SK-N-SH (cell line): Measurements from ENCODE around the gene ELMO3. TPM values are rescaled to one million over a fixed set of nuclear protein-coding genes. Genes with fewer than 3 reads are reported as not detected.

Experiments used
- CTCF ChIA-PET: fragments of 300-600, 350-600 bp; formaldehyde crosslinking; extraction: SDS; loops from one replicate; lab custom pipeline; 2021; lab: Yijun Ruan, JAX
- POLR2A ChIA-PET: fragments of 350-600 bp; sonication (Branson Sonifier 250); formaldehyde crosslinking; extraction: SDS; loops from one replicate; lab custom pipeline; 2020; ENCODE audit warnings: antibody characterized with exemption, inconsistent platforms; lab: Yijun Ruan, JAX
- DNase-seq: peaks from one replicate; pipeline ENCODE4 v3.0.0; 2012
- H2AFZ ChIP-seq: fragments of 200-600 bp; sonication (generic); 2 replicates; pipeline ENCODE4 v1.8.1; 2016; ENCODE audit warnings: antibody characterized with exemption, mild to moderate bottlenecking, low read depth
- H3F3A ChIP-seq: fragments of 200-600 bp; sonication (generic); replicated peaks from 2 replicates; pipeline ENCODE3; 2016; ENCODE audit warnings: antibody characterized with exemption, mild to moderate bottlenecking; ENCODE audit not compliant: insufficient read depth
- H3K27ac ChIP-seq, 2 experiments: fragments of 200-500 bp in 1 of 2; fragments of 200-600 bp in 1 of 2; sonication (Bioruptor generic) in 1 of 2; sonication (generic), shearing (Covaris generic) in 1 of 2; 2 replicates each; pipeline versions ENCODE4 v1.5.1 to v1.6.1; 2014 to 2016; ENCODE audit warnings: low read depth in 2 of 2, inconsistent platforms in 1 of 2, low read length in 1 of 2, mild to moderate bottlenecking in 1 of 2, mixed read lengths in 1 of 2
- H3K27me3 ChIP-seq: fragments of 200-600 bp; sonication (generic), shearing (Covaris generic); 2 replicates; pipeline ENCODE4 v1.6.1; 2016; ENCODE audit warnings: mixed run types; ENCODE audit not compliant: insufficient read depth
- H3K36me3 ChIP-seq, 2 experiments: fragments of 200-500 bp in 1 of 2; fragments of 200-600 bp in 1 of 2; sonication (Bioruptor generic) in 1 of 2; sonication (generic) in 1 of 2; replicated peaks in 1 of 2; 2 replicates each; pipeline versions ENCODE3 to v1.5.1; 2014 to 2016; ENCODE audit warnings: low read length in 1 of 2, mild to moderate bottlenecking in 1 of 2; ENCODE audit not compliant: insufficient read depth in 2 of 2, control insufficient read depth in 1 of 2
- H3K4me1 ChIP-seq, 2 experiments: fragments of 200-500 bp in 1 of 2; fragments of 200-600 bp in 1 of 2; sonication (Bioruptor generic) in 1 of 2; sonication (generic), shearing (Covaris generic) in 1 of 2; 2 replicates each; pipeline versions ENCODE4 v1.5.1 to v1.6.1; 2014 to 2016; ENCODE audit warnings: low read depth in 1 of 2, low read length in 1 of 2, mixed run types in 1 of 2; ENCODE audit not compliant: insufficient read depth in 2 of 2, control insufficient read depth in 1 of 2
- H3K4me2 ChIP-seq: fragments of 200-600 bp; sonication (generic), shearing (Covaris generic); 2 replicates; pipeline ENCODE4 v1.6.1; 2017; ENCODE audit warnings: mixed run types
- H3K4me3 ChIP-seq, 2 experiments: fragments of 200-500 bp in 1 of 2; fragments of 200-600 bp in 1 of 2; sonication (Bioruptor generic) in 1 of 2; sonication (generic), shearing (Covaris generic) in 1 of 2; 2 replicates each; pipeline versions ENCODE4 v1.5.1 to v1.8.1; 2014 to 2016; ENCODE audit warnings: low read depth in 2 of 2, inconsistent platforms in 1 of 2, low read length in 1 of 2, mild to moderate bottlenecking in 1 of 2, mixed read lengths in 1 of 2, moderate library complexity in 1 of 2
- H3K79me2 ChIP-seq: fragments of 200-600 bp; sonication (generic); 2 replicates; pipeline ENCODE4 v1.8.1; 2017; ENCODE audit warnings: mild to moderate bottlenecking; ENCODE audit not compliant: insufficient read depth
- H3K9ac ChIP-seq: fragments of 200-600 bp; sonication (generic); 2 replicates; pipeline ENCODE4 v1.6.1; 2017; ENCODE audit warnings: mixed run types
- H3K9me2 ChIP-seq: fragments of 200-600 bp; sonication (generic); 2 replicates; pipeline ENCODE4 v1.6.1; 2017; ENCODE audit warnings: mixed run types
- H3K9me3 ChIP-seq: fragments of 200-600 bp; sonication (generic); 2 replicates; pipeline ENCODE4 v1.6.1; 2017; ENCODE audit warnings: mixed run types, mild to moderate bottlenecking, moderate library complexity
- H4K20me1 ChIP-seq: fragments of 200-600 bp; sonication (generic); 2 replicates; pipeline ENCODE4 v1.6.1; 2017; ENCODE audit warnings: mild to moderate bottlenecking, mixed run types; ENCODE audit not compliant: insufficient read depth
- CHD2 ChIP-seq: fragments of 150-350 bp; IDR thresholded peaks from 2 replicates; pipeline ENCODE4 v1.6.1; 2018; ENCODE audit warnings: low read length; ENCODE audit not compliant: partially characterized antibody
- CTCF ChIP-seq: fragments of 200-600 bp; sonication (generic); IDR thresholded peaks from 2 replicates; pipeline ENCODE4 v1.6.1; 2017; ENCODE audit warnings: antibody characterized with exemption, mild to moderate bottlenecking, moderate library complexity
- ELF1 ChIP-seq: IDR thresholded peaks from 2 replicates; pipeline ENCODE4 v1.4.0; 2012
- FOXJ3 ChIP-seq: sonication (generic); formaldehyde crosslinking; IDR thresholded peaks from 2 replicates; pipeline ENCODE4 v1.5.1; 2020; ENCODE audit warnings: mild to moderate bottlenecking, missing genetic modification reagents
- FOXM1 ChIP-seq: IDR thresholded peaks from 2 replicates; pipeline ENCODE4 v1.4.0; 2012; ENCODE audit warnings: low read depth, mild to moderate bottlenecking
- GABPA ChIP-seq: IDR thresholded peaks from 2 replicates; pipeline ENCODE4 v1.4.0; 2012; ENCODE audit warnings: low read depth, mild to moderate bottlenecking
- GATA2 ChIP-seq: sonication (generic); formaldehyde crosslinking; IDR thresholded peaks from 2 replicates; pipeline ENCODE4 v1.5.0; 2020; ENCODE audit warnings: mild to moderate bottlenecking, missing genetic modification reagents
- MXI1 ChIP-seq: IDR thresholded peaks from 2 replicates; pipeline ENCODE4 v1.6.1; 2012; ENCODE audit warnings: mild to moderate bottlenecking, low read depth, low read length, improper control_type of control experiment
- NFIC ChIP-seq: IDR thresholded peaks from 2 replicates; pipeline ENCODE4 v1.4.0; 2012; ENCODE audit warnings: borderline replicate concordance
- NRF1 ChIP-seq: IDR thresholded peaks from 2 replicates; pipeline ENCODE4 v1.6.1; 2012; ENCODE audit warnings: low read depth, mild to moderate bottlenecking, low read length
- POLR2AphosphoS5 ChIP-seq: IDR thresholded peaks from 2 replicates; pipeline ENCODE4 v1.6.1; 2012; ENCODE audit warnings: low read depth, low read length
- RAD21 ChIP-seq: IDR thresholded peaks from 2 replicates; pipeline ENCODE4 v1.6.1; 2012; ENCODE audit warnings: mild to moderate bottlenecking, low read length
- RCOR1 ChIP-seq: fragments of 150-350 bp; IDR thresholded peaks from 2 replicates; pipeline ENCODE4 v1.6.1; 2017; ENCODE audit warnings: antibody characterized with exemption, low read length
- SIN3A ChIP-seq: IDR thresholded peaks from 2 replicates; pipeline ENCODE4 v1.6.1; 2012; ENCODE audit warnings: low read depth, mild to moderate bottlenecking, low read length, moderate library complexity, borderline replicate concordance
- TAF1 ChIP-seq: IDR thresholded peaks from 2 replicates; pipeline ENCODE4 v1.6.1; 2012; ENCODE audit warnings: low read depth, mild to moderate bottlenecking, low read length, moderate library complexity, borderline replicate concordance
- WGBS: methylation state at CpG from one replicate; pipeline ENCODE4 v1.1.6; 2017; ENCODE audit warnings: low lambda C conversion rate; 5-methylcytosine and 5-hydroxymethylcytosine counted together
- polyA plus RNA-seq, 3 experiments: library from polyadenylated mRNA; depleted of rRNA; stranded (reverse); fragments of >200 nt; gene quantifications; 2 replicates each; pipeline ENCODE4 v1.2.3, GENCODE V29; 2012
- TF ChIP-seq, protein P1 (sequence below): fragments of 150-350 bp; IDR thresholded peaks from 2 replicates; pipeline ENCODE4 v1.6.1; 2016; ENCODE audit warnings: mild to moderate bottlenecking, low read depth, low read length
- TF ChIP-seq, protein P2 (sequence below): IDR thresholded peaks from 2 replicates; pipeline ENCODE4 v1.4.0; 2012; ENCODE audit warnings: low read depth
- TF ChIP-seq, protein P3 (sequence below): IDR thresholded peaks from 2 replicates; pipeline ENCODE4; 2012
- TF ChIP-seq, protein P4 (sequence below): fragments of 150-350 bp; IDR thresholded peaks from 2 replicates; pipeline ENCODE4 v1.6.1; 2017; ENCODE audit warnings: antibody characterized with exemption, low read length, low read depth, borderline replicate concordance

ELMO3 gene
- polyA plus RNA-seq, 1 of the 3 experiments (the other 2 are of a cell fraction), result 2.3 TPM

DNA sequence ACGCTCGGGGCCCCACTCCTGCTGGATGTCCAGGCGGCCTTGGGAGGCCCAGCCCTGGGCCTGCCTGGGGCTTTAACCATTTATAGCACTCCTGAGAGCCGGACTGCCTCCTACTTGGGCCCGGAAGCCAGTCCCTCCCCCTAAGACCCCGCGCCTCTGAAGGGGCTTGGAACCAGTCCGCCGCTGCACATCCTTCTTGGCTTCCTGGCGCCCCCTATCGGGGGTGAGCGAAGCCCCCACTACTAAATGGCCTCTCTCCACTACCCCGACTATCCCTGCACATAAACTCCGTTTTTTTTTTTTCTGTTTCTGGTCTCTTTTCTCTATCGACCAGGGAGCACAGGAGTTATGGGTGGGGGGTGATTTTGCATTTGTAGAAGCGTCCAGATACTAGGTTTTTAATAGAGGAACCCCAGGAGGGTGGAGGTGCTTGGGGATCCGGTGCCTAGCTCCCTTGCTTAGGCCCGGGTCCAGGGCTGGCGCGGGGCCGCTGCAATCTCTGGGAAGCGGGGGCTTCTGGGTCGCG is 29.2 kb upstream of the ELMO3 start:
- DNase-seq, result peak; percentile 73
- ChIA-PET CTCF (interaction anchor here (0.8 to 4.1 kb wide), 19 partner anchors 9 to 275 kb away, joined by 3 to 32 read pairs (median 4); partner anchors contain the start of genes EXOC3L1, FBXL8, MATCAP1 and TMEM208), POLR2A (interaction anchor here (1.0 to 2.6 kb wide), 7 partner anchors 8 to 57 kb away, joined by 3 to 15 read pairs (median 4); partner anchors contain the start of genes ELMO3, FBXL8, TMEM208 and TRADD)
- no peaks in the 10 kb centered on the region for H3K27me3 ChIP-seq
- peak overlapping the region; percentile 49 to 66 for H3K4me3 ChIP-seq
- peaks cover 30% of the 10 kb centered on the region for H3F3A ChIP-seq
- H3K4me1 ChIP-seq, result peaks cover 33 to 36% of the 10 kb centered on the region in 2 experiments; a peak in 3 of 4 replicates
- H2AFZ ChIP-seq, result peak overlapping the region; percentile 81; the same call in 1 of the 2 replicates
- TF ChIP-seq NFIC, result no peak
- TF ChIP-seq CTCF, result peak; percentile 70
- TF ChIP-seq FOXM1, result no peak
- TF ChIP-seq RAD21, result peak; percentile 44
- TF ChIP-seq POLR2AphosphoS5, result no peak
- H3K27ac ChIP-seq, result peak overlapping the region; percentile 76 to 94
- H3K9me2 ChIP-seq, result no peaks in the 10 kb centered on the region
- H3K9ac ChIP-seq, result peak overlapping the region; percentile 64
- H3K4me2 ChIP-seq, result peak overlapping the region; percentile 98
- H3K9me3 ChIP-seq, result no peaks in the 10 kb centered on the region
- H3K36me3 ChIP-seq, result peaks cover 0 to under 1% of the 10 kb centered on the region in 2 experiments
- no peaks in the 10 kb centered on the region for H4K20me1 ChIP-seq
- H3K79me2 ChIP-seq, result peaks cover 7% of the 10 kb centered on the region; the same call in 1 of the 2 replicates
- 23% methylated on average over 20 of the region's 24 CpGs for WGBS

- peaks cover 32% of the 10 kb centered on the region for H3F3A ChIP-seq
- no peaks in the 10 kb centered on the region for H3K9me3 ChIP-seq
- ChIA-PET POLR2A (interaction anchor here (0.9 to 2.6 kb wide), 8 partner anchors 10 to 153 kb away, joined by 3 to 15 read pairs (median 4); partner anchors contain the start of genes ELMO3, FBXL8, TMEM208 and TRADD), CTCF (interaction anchor here (0.8 to 4.1 kb wide), 19 partner anchors 9 to 275 kb away, joined by 3 to 32 read pairs (median 4); partner anchors contain the start of genes EXOC3L1, FBXL8, MATCAP1 and TMEM208)
- H2AFZ ChIP-seq, result peak within 1 kb of the TSS; percentile 81; the same call in 1 of the 2 replicates
- DNase-seq, result peak; percentile 93
- H3K79me2 ChIP-seq, result peaks cover 14% of the 10 kb centered on the region; the same call in 1 of the 2 replicates
- peaks cover 38 to 39% of the 10 kb centered on the region in 2 experiments; a peak in 3 of 4 replicates for H3K4me1 ChIP-seq
- peak within 1 kb of the TSS; percentile 98 for H3K4me2 ChIP-seq
- H3K4me3 ChIP-seq, result peak within 1 kb of the TSS; percentile 49 to 66
- peak within 1 kb of the TSS; percentile 64 for H3K9ac ChIP-seq
- H3K27ac ChIP-seq, result peak within 1 kb of the TSS; percentile 76 to 94
- H3K36me3 ChIP-seq, result peaks cover 2 to 7% of the 10 kb centered on the region in 2 experiments
- H3K9me2 ChIP-seq, result no peaks in the 10 kb centered on the region
- H4K20me1 ChIP-seq, result no peaks in the 10 kb centered on the region
- WGBS, result 2% methylated on average over 9 of the region's 50 CpGs
- no peaks in the 10 kb centered on the region for H3K27me3 ChIP-seq
- no peak for TF ChIP-seq NFIC
- TF ChIP-seq SIN3A, result peak; percentile 53; the same call in 1 of the 2 replicates
- no peak for TF ChIP-seq RCOR1
- TF ChIP-seq, protein P1, sequence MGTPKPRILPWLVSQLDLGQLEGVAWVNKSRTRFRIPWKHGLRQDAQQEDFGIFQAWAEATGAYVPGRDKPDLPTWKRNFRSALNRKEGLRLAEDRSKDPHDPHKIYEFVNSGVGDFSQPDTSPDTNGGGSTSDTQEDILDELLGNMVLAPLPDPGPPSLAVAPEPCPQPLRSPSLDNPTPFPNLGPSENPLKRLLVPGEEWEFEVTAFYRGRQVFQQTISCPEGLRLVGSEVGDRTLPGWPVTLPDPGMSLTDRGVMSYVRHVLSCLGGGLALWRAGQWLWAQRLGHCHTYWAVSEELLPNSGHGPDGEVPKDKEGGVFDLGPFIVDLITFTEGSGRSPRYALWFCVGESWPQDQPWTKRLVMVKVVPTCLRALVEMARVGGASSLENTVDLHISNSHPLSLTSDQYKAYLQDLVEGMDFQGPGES, result no peak
- TF ChIP-seq POLR2AphosphoS5, result peak; percentile 39; the same call in 1 of the 2 replicates
- TF ChIP-seq, protein P2, sequence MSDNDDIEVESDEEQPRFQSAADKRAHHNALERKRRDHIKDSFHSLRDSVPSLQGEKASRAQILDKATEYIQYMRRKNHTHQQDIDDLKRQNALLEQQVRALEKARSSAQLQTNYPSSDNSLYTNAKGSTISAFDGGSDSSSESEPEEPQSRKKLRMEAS, result peak; percentile 17; the same call in 1 of the 2 replicates
- TF ChIP-seq ELF1, result no peak
- TF ChIP-seq, protein P3, sequence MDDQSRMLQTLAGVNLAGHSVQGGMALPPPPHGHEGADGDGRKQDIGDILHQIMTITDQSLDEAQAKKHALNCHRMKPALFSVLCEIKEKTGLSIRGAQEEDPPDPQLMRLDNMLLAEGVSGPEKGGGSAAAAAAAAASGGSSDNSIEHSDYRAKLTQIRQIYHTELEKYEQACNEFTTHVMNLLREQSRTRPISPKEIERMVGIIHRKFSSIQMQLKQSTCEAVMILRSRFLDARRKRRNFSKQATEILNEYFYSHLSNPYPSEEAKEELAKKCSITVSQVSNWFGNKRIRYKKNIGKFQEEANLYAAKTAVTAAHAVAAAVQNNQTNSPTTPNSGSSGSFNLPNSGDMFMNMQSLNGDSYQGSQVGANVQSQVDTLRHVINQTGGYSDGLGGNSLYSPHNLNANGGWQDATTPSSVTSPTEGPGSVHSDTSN, result peak; percentile 1; the same call in 1 of the 2 replicates
- no peak for TF ChIP-seq GATA2 (CRISPR knock-in tag)
- TF ChIP-seq, protein P4, sequence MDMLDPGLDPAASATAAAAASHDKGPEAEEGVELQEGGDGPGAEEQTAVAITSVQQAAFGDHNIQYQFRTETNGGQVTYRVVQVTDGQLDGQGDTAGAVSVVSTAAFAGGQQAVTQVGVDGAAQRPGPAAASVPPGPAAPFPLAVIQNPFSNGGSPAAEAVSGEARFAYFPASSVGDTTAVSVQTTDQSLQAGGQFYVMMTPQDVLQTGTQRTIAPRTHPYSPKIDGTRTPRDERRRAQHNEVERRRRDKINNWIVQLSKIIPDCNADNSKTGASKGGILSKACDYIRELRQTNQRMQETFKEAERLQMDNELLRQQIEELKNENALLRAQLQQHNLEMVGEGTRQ, result no peak
- TF ChIP-seq FOXJ3 (CRISPR knock-in tag), result no peak
- peak; percentile 20 for TF ChIP-seq CHD2
- peak; percentile 63 for TF ChIP-seq MXI1
- no peak for TF ChIP-seq GABPA
- peak; percentile 76 for TF ChIP-seq NRF1
- peak; percentile 6; the same call in 1 of the 2 replicates for TF ChIP-seq TAF1
Measured at GRCh38 chr16:67170168-67170948, 28.6 kb upstream of the ELMO3 start, which contains the start of gene NOL3. Gene NOL3, plus strand, starts transcription at chr16:67170538.
